Measurements from ENCODE around the gene CARS1. TPM values are rescaled to one million over a fixed set of nuclear protein-coding genes. Genes with fewer than 3 reads are reported as not detected.
A peak's percentile ranks its signal among the peaks of the same experiment; 100 is the strongest.

CARS1 gene
- total RNA-seq, 1 donor from 2014 or later = 32.9 TPM

DNA sequence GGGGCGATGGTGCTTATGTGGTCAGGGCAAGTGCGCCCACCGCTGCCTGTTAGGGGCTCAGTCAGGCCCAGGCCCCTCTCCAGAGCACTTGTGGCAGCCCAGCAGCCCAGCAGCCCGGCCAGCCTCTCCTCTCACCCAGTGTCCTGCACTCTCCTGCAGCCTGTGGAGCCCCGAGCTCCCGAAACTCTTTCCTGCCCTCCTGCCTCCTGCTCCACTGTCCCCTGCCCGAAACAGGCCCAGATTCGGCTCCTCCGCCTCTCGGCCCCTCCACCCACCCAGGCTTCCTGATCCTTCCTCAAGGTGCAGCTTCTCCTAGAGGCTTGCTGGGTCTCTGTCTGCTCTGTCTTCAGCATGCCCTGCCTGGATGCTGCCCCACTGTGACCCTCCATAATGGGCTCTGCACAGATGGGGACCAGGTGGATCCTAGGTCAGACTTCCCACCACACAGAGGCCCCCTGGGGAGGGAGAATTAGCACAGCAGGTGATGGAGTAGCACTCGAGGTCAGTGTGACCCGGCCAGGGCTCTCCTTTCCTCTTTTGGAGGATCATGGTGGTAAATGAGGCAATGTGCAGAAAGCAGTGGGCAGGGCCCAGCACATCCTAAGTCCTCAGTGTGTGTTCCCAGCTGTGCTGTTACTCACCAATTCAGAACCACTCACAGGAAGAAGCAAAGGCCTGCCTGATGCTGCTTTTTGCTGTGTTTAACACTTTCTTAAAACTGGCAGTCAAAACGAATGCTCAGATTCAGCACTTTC lies 46.5 kb downstream of the CARS1 start:
- no peak for DNase-seq (ENCODE audit: low read depth in 2 of 2)

DNA sequence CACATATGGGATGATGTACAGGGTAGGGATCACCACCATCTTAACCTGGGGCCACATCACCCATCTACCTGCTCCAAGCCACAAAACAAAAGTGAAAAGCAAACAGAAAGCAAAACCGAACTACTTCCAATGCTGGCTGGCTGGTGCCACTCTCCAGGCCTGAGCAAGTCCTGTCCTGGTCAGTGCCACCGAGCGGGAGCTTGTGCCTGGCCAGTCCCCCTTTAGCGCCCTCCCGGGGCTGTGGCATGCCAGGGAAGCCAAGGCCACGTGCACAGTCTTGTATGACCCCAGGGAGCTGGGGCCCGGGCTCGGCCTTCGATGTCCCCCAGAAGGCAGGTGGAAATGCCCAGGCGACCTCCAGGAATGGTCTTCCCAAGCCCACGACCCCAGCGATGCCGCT lies 47.2 kb downstream of the CARS1 start:
- no peak for DNase-seq (ENCODE audit: low read depth in 2 of 2)

DNA sequence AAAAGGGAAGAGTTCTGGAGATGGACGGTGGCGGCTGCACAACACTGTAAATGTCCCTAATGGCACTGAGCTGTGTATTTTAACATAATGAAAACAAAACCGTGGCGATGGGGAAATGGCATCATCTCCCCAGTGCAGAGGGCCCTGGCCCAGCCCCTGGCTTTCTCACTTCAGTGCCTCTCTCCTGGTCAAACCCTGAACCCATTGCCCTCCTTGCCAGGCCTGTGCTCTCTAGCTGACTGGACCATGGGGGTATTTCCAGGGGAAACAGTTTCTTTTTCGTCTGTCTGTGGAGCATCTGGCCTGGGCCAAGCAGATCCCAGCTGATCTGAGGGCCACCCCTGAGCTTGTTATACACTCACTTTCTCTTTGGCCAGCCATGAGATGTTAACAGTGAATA lies 47.7 kb downstream of the CARS1 start:
- no peak for DNase-seq (ENCODE audit: low read depth in 2 of 2)

DNA sequence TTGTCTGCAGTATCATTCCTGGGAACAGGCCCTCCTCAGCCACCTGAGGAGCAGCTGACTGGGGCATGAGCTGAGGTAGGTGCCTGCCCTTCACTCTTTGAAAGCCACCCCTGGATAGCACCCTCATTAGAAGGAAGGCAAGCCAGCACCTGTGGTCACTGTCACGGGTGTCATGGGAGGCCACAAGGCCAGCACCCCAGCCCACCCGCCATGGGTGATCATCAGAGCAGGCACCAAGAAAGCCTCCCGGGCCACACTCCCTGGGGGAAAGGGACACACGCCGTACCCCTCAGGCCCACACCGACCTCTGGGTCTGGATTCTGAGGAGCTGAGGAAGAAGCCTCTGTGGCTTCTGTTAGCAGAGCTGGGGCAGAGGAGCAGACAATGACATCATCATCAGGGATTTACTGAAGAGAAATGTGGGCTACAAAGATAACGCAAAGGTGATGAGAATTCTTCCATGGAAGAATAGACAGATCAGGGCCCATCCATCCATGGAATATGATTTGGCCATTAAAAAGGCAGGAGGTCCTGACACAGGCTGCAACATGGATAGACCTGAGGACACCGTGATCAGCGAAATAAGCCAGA lies 48.4 kb downstream of the CARS1 start:
- no peak for DNase-seq (ENCODE audit: low read depth in 2 of 2)

DNA sequence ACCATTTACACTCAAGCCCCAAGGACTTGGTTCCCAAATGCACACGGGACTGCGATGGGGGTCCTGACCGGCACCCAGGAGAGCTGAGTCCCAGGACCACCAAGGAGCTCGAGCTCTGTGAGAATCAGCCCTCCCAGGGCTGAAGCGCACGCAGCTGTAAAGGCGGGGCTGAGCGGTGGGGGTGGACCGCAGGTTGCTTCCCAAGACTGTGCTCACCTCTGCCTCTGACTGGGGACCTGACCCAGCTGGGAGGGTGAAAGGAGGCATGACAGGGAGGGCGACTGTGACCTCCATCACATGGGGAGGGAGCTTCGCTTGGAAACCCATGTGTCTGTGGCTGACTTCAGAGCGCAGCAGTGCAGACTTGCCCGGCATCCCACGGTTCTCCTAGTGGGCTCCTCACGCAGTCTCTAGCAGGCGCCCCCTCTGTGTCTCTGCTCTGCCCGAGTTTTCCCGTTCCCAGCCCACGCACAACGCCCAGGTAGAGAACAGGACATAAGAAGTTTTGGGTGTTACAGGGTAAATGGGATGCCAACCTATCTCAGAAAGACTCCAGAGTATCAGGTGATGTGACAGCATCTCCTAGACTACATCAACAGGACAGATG lies 49.7 kb downstream of the CARS1 start:
- no peak for DNase-seq (ENCODE audit: low read depth in 2 of 2)

DNA sequence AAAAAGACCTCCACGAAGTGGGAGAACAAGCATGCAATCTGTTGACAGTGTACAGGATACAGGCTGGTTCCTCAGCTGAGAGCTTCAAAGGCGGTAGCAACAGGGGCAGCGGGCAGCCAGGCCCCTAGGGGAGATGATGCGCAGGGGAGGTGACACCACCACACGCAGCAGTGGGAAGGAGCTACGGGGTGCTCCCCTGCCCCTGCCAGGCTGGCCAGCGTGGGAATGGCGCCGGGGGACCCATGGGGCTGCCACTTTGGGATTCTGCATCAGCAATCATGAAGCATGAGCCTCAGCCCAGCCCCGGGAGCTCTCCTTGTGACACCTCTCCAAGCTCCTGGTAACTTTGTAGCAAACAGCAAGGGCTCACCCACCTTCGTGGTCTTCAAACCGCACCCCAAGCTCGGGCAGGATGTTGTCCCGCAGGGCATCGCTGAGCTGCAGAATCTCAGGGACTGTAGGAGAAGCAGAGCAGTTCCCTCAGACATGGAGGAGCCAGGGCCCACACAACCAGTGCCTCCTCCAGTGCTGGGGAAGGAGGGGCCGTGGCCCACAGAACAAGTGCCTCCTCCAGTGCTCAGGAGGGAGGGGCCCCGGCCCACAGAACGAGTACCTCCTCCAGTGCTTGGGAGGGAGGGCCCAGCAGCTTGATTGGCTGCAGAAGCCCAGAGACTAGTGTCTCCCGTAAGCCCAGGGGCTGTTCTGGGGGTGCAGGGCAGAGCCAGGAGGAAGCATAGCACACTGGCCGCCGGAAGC lies 50.5 kb downstream of the CARS1 start:
- DNase-seq (ENCODE audit: low read depth in 2 of 2) = no peak

DNA sequence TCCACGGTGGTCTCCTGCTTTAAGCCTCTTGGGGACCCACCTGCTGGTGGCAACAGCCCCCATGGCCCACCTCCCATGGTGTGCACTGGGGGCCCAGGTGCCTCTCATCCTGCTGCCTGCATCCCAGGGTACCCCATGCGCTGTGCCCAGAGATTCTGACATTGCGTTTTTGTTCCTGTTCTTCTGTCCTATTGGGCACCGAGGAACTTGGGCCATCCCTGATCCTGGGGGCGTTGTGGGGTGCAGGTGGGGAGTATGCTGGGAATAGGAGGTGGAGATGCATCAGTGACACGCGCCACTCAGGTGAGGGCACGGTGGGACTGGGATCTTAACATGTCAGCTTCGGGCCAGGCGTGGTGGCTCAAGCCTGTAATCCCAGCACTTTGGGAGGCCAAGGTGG lies 52.7 kb downstream of the CARS1 start:
- no peak for DNase-seq (ENCODE audit: low read depth in 2 of 2)

DNA sequence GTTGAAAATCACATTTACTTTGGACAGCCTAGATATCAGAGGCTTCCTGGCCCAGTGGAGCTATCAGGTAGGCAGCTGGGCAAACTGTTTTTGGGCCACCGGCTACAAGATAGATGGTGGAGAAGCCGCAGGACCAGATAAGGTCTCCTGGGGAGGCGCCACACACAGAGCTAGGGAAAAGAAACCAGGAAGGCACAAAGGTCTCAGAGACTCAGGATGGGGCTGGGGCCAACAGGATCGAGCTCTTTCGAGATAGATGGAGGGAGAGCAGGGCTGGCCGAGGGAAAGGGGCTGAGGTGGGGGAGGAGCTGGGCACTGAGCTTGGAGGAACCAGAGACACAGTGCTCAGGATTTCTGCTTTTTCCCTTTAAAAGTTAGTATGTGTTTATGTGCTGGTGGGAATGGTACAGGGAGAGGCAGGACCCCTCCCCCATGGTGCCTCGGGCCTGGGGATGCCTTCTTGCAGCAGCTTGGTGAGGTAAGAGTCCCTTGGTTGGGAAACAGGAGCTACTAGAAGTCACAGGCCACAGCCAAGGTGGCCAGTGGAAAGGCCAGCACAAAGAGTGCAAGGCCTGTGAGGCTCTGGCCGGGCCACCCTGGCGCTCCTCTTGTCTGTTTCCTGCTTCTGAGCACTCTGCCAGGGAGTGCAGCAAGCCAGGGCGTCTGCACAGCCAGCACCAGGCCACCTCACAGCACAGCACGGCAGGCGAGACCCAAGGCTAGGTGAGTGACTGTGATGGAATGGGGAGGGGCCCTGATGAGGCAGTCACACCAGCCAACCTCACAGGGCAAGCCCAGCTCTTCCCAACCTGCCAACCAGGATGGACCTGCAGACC lies 53.6 kb downstream of the CARS1 start:
- no peak for DNase-seq (ENCODE audit: low read depth in 2 of 2)

DNA sequence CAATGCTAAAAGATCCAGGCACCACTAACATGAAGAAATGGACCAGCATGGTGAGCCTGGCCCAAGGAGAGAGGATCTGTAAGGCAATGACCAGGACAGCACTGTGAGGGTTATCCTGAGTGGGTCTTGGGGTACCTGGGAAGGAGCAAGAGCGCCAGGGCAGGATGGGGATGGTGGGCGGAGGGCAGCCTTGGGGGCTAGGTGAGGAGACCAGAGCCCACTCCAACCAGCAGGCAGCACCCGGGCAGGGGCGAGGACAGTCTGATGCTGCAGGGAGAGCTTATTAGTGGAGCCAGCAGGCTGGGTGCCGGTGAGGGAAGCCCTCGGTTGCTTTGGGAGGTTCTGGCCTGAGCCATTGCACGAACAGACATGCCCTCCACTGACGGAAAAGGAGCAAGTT lies 54.4 kb downstream of the CARS1 start:
- no peak for DNase-seq (ENCODE audit: low read depth in 2 of 2)

DNA sequence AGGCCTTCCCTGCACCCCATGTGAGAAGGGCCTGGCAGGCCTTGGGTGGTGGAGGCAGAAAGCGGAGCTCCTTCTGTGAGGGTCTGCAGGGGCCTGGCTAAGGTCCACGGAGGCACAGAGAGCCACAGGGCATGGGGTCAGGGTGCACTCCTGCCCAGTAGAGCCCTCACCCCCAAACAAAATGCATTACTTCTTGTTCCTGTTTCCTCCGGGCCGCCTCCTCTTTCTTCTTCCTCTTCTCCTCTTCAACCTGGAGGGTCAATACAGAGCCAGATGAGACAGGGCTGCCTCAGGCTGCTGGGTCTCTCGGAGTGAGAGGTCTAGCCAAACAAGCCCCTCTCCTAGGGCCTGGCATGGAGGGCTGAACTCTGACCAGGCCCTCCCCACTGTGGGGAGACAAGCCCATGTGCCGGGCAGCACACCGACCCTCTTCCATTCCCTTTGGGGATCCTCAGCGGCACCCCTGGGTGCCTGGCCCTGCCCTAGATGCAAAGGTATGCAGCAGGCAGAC lies 54.8 kb downstream of the CARS1 start:
- DNase-seq (ENCODE audit: low read depth in 2 of 2) = no peak

DNA sequence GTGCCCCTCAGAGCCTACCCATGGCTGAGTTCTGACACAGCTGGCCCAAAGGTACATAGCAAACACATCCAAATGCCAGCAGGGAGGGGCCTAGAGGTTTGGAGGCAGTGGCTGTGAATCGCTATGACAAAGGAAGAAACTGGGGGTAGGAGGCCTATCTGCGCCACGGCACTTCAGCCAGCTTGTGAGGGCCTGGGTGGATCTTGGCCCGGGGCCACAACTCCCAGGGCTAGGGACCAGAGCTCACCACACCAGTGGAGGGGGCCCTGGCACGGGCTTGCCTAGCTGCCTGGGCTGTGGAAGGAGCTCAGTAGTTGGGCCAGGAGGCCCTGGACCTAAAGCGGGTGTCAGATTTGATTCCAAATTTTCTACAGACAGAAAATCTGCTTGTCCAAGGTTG lies 55.7 kb downstream of the CARS1 start:
- DNase-seq (ENCODE audit: low read depth in 2 of 2) = no peak

DNA sequence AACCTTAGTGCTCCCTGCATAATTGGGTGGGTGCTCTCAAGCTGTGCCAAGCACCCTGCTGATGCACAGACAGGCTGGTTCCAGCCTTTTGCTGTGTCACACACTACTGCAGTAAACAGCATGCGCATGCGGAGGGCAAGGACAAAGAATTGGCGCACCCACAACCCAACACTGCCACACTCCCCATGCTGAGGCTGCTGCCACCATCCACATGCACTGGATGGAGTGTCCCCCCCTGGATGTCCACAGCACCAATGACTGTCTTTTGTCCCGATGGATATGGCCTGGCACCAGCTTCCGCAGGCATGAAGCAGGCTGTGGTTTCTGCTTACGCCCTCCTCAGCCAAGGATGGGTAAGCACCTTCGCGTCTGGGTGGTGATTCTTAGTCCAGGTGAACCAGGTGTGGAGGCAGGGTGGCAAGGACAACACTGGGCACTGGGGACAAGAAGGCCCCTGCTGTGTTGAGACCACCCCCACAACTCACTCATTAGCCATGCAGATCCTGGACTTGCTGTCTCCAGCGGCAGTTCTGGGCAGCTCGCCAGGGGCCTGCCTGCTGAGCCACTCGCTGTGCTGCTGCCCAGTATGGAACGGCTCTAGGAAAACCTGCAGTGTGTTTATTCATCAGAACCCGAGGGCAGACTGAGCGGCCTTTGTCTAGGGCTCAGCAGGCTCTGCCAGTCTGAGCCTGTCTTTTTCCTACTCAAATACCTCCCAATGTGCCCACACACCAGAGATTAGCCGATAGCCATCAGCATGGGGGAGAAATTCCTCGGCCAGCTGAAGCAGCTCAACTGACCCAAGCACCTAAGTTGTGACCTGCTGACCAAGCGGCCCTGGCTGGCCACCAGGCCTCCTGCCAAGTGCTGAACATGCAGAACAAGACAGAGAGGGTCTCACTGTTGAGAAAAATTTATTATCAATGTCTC lies 56.9 kb downstream of the CARS1 start:
- DNase-seq (ENCODE audit: low read depth in 2 of 2) = peak; percentile 56 to 84

DNA sequence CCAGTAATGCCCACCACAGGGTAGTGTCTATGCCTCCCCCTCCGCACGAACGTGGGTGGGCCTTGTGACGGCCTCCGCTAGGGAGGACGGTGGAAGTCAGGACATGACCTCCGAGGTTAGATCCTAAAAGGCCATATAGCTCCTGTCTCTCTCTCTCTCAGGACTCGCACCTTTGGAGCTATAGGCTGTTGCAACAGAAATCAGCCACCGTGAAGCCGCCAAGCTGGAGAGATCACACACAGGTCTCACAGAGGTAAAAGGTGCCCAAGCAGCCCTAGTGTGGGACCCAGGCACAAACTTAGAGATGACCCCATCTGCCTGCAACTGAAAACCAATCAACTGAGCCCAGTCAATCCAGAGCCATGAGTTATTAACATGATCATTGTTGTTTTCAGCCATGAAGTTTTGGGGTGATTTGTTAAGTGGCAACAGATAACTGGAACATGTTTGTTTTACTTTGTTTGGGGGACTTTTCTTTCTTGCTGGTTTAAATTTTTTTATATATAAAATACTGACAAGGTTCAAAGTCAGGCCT lies 57.7 kb downstream of the CARS1 start:
- no peak for DNase-seq (ENCODE audit: low read depth in 2 of 2)

DNA sequence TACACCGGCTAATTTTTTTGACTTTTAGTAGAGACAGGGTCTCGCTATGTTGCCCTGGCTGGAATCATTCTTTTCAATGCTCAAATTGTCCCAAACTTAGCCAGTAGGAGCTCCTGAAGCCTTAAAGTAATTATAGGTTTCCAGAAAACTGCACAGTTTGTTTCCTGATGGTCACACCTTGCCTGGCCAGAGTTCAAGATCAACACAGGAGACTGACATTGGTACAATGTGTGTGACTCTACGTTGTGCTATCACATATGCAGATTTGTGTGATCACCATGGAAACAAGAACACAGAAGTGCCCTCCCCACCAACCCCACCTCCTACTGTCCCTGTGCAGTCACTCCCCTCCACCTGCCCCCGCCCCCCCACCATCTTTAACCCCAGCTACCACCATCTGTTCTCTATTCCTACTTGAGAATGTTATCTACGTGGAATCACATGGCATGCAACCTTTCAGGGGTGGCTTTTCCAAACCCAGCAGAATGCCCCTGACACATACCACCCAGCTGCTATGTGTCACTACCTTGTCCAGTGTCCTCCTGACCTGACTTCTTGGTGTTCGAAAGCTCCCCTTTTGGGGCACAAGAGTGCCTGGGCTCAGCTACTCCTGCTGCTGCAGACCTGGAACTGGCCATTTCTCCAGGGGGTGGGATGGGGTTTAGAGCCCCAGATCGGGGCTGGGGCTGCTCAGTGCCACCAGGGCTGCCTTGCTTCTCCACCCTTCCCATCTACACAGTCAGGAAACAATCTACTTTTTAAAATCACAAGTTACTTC lies 59.0 kb downstream of the CARS1 start:
- DNase-seq (ENCODE audit: low read depth in 2 of 2) = peak in 1 of 2 donors; percentile 42

DNA sequence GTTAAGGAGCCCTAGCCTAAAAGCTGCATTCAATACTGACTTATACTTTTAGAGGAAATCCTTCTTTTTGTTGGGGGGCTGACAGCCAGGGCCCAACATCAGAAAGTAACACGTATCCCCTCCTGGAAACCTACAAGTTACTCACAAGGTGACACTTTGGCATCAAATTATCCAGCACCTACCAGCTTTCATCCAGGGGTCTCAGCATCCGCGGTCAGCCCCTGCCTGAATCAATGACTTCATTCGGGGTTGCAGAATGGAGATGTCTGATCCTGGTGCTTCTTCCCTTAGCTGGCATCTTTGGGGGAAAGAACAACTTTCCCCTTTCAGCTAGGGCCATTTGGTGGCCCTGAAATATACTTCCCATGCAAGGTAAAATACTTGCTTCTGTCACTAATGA lies 59.8 kb downstream of the CARS1 start:
- no peak for DNase-seq (ENCODE audit: low read depth in 2 of 2)

DNA sequence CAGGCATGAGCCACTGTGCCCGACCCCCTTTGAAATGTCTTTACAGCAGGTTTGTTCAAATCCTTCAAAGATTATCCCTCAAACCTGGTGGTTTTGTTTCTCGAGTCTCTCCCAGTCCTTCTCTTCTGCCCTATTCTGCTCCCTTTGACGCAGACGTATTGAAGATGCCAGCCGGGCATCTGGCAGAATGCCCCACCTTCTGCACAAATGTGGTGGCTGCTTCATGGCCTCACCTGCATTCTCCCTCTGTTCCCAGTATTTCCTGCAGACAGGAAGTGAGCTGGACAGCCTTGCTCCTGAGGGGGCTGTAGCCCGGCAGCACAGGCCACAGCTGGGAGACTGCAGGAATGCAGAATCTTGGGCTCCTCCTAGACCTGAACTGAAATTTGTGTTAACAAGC lies 60.2 kb downstream of the CARS1 start:
- no peak for DNase-seq (ENCODE audit: low read depth in 2 of 2)

DNA sequence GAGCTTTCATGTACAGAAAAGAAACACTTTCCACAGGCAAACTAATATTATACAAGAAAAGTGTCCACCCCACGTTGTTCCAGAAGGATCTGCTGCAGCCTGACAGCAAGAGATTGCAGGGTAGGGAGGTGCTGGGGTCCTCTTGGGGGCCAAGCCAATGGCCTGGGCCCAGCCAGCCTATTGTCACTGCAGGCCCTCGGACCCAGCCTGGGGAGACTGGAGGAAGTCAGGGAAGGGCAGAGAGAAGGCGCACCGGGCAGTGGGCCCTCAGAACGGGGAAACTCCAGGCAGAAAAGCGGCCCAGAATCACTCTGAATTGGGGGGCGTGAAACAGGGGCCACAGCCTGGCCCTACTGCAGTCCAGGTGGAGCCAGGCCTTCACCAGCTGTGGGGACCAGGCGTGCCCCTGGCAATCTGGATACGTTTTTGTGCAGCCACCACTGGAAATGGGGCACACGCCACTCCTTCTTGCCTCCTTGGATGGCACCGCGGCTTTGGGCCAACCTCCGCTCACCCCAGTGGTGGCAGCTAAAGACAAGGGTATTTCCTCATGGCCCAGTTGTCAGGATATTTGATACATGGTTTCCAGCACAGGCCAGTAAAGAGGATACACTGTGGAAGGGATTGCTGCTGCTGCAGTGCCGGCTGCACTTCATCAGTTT lies 61.2 kb downstream of the CARS1 start:
- DNase-seq (ENCODE audit: low read depth in 2 of 2) = no peak

DNA sequence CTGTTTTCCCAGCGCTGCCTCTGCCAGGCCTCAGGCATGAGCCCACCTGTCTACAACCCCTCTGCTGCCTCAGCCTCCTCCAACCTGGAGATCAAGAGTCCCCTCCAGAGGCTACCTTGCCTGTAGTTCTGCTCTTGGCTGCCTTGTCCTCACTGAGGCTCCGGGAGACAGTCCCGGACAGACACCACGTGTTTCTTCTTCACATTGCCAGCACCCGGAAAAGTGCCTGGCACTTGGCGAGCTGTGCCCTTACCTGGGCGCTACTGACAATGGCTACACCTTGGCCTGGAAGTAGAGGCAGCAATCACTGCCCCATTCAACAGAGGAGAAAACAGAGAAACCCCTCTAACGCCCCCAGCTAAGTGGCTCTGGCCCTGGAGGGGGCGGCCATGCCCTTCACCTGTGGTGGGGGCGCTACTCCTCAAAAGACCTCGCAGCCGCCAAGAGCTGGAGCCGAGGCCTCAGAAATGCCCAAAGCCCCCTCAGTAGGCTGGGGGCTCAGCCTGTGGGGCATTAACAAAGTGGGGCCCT lies 62.1 kb downstream of the CARS1 start:
- no peak for DNase-seq (ENCODE audit: low read depth in 2 of 2)
